Pancreas (tissue), 10 donors: ENCODE results near the gene SLC25A40. TPM values are rescaled to one million over a fixed set of nuclear protein-coding genes. Genes with fewer than 3 reads are reported as not detected.
"Not testable (repeated sequence)": the region's sequence is repeated elsewhere in the genome, so short reads cannot be mapped to it uniquely, and the experiment has no call there.

Source experiments
- ATAC-seq, 4 donors: fragments of 200-7000 bp; cut with Tn5 transposase; one replicate each; pipeline versions ENCODE4 v1.8.0 to v1.9.1; 2020; ENCODE audit warnings: mild to moderate bottlenecking in 4 of 4, moderate library complexity in 4 of 4
- DNase-seq, 6 donors: peaks; one replicate each; pipeline ENCODE4 v3.0.0-alpha.2; 2020
- FAIRE-seq: peaks from 2 replicates; lab custom pipeline; 2012; peaks lifted over from hg19 to GRCh38; lab: Jason Lieb, UNC
- H3K27ac ChIP-seq, 4 donors: fragments of 200-600 bp; sonication (generic); 1 replicate in 3 of 4; 2 replicates in 1 of 4; pipeline versions ENCODE4 v1.5.0 to v1.8.0; 2020
- H3K27me3 ChIP-seq, 4 donors: fragments of 200-600 bp; one replicate each; pipeline ENCODE4 v1.8.0; 2021
- H3K36me3 ChIP-seq, 3 donors: fragments of 200-600 bp; sonication (generic) in 1 of 3; one replicate each; pipeline versions ENCODE4 v1.5.0 to v1.8.0; 2020 to 2021
- H3K4me1 ChIP-seq, 3 donors: fragments of 200-600 bp; one replicate each; pipeline ENCODE4 v1.8.0; 2021
- H3K4me3 ChIP-seq, 4 donors: fragments of 200-600 bp; sonication (generic) in 2 of 4; one replicate each; pipeline versions ENCODE4 v1.5.0 to v1.8.0; 2020 to 2021
- H3K9me3 ChIP-seq, 4 donors: fragments of 200-600 bp; one replicate each; pipeline ENCODE4 v1.8.0; 2021
- WGBS, 2 donors: extraction: QIAGEN DNeasy Blood & Tissue Kit; methylation state at CpG; one replicate each; pipeline ENCODE4 v1.1.7; 2013; 5-methylcytosine and 5-hydroxymethylcytosine counted together
- intact Hi-C, 3 donors: fragments of 100-400 bp; cut with DNase I; formaldehyde crosslinking; loops; one replicate each; pipeline versions ENCODE4 v1.11.1 to v1.14.2; 2022
- polyA plus RNA-seq, 2 donors: library from polyadenylated mRNA; stranded (reverse); fragments of 200-250 nt; gene quantifications; one replicate each; pipeline ENCODE4 v1.2.3, GENCODE V29; 2013
- total RNA-seq, 6 donors: library from RNA; stranded (reverse); fragmentation: NEBNext Ultra II Directional in 4 of 6; extraction: Animal tissue kit (Norgen Biotek cat#: 25700) in 4 of 6; gene quantifications; one replicate each; pipeline versions ENCODE4 v1.2.1 to v1.2.4, GENCODE V29; 2021 to 2023
- TF ChIP-seq, protein P1 (sequence below), 4 donors: fragments of 200-600 bp; sonication (generic) in 3 of 4; IDR thresholded peaks; one replicate each; pipeline versions ENCODE4 v1.5.0 to v1.8.0; 2021; ENCODE audit warnings: antibody characterized with exemption in 4 of 4
- donor health status: healthy with polysubstance abuse.
- donor health status: DM: no; HTN: no; CAD: no; lungs with moderate emphysema.
- donor health status: DM: no; HTN: no; CAD: no.
- donor health status: control.
- donor health status: control.
- donor health status: Bipolar disorder and iron deficiency.
- donor health status: DM: yes; HTN: yes; CAD: no.
- donor health status: DM: no; HTN: no; CAD: no.
- donor health status: DM: no; HTN: no; CAD: no.
- donor health status: DM: yes; HTN: yes; CAD: no.

SLC25A40 gene
- total and polyA plus RNA-seq, 8 donors, result 2.7 to 13.1 (median 7.6) TPM

- 0 to 1% methylated on average over 27 of the region's 27 CpGs for WGBS, 2 donors
- Histone ChIP-seq H3K36me3 (no peaks in the 10 kb centered on the region), H3K4me1 (peaks cover 0 to 25% (median 5%) of the 10 kb centered on the region in 3 donors), H3K27ac (peak overlapping the region; percentile 85 to 98 (median 94)), H3K27me3 (no peaks in the 10 kb centered on the region), H3K9me3 (no peaks in the 10 kb centered on the region), H3K4me3 (peak overlapping the region; percentile 66 to 84 (median 76))
- intact Hi-C loops, result no loop called here
- TF ChIP-seq, protein P1, sequence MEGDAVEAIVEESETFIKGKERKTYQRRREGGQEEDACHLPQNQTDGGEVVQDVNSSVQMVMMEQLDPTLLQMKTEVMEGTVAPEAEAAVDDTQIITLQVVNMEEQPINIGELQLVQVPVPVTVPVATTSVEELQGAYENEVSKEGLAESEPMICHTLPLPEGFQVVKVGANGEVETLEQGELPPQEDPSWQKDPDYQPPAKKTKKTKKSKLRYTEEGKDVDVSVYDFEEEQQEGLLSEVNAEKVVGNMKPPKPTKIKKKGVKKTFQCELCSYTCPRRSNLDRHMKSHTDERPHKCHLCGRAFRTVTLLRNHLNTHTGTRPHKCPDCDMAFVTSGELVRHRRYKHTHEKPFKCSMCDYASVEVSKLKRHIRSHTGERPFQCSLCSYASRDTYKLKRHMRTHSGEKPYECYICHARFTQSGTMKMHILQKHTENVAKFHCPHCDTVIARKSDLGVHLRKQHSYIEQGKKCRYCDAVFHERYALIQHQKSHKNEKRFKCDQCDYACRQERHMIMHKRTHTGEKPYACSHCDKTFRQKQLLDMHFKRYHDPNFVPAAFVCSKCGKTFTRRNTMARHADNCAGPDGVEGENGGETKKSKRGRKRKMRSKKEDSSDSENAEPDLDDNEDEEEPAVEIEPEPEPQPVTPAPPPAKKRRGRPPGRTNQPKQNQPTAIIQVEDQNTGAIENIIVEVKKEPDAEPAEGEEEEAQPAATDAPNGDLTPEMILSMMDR (IDR thresholded peaks at IDR 0.05), result no peak
- peak; percentile 45 to 83 (median 61) for DNase-seq
- FAIRE-seq, result no peak
- ATAC-seq, result peak; percentile 59 to 79 (median 64)
Measured at GRCh38 chr7:87876869-87877234, 692 bp upstream of the SLC25A40 start.

DNA sequence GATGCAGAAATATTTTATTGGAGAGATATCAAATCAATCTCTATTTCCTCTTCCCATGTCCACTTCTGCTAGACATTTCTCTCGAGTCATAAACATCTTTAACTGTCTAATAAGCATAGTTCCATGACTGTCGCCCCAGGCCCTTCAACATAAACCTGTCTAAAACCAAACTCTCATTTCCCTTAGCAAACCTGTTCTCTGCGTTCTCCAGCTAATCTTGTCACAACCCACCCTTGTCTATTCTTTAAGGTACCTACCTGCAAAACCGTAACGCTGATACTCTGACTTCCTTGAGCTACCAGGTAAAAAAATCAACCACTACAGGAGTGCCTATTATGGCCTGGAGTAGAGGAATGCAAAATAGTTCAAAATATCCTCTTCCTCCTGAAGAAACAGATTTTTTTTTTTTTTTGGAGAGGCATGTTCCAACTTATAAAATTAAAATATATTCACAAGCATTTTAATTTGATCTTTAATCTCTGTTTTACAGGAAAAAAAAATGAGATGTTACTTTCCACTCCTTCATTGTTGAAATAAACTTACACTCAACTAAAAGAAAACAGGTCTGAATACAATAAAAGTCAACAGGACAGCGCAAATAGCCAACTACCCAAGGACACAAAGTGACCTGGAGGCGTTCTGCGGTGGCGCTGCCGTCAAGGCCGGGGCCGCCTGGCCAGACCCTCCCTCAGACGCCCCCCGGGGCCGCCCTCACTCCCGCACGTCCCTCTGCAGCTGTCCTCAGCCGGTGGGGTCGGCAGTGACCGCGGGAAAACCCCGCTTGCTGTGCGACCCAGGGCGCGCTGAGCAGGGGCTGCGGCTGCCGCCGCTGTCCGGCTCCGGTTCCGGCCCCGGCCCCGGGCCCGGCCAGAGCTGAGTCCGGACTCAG lies 765 bp downstream of the SLC25A40 start:
- Histone ChIP-seq H3K27ac (peak overlapping the region; percentile 85 to 98 (median 94)), H3K36me3 (no peaks in the 10 kb centered on the region), H3K4me1 (peaks cover 0 to 25% (median 5%) of the 10 kb centered on the region in 3 donors), H3K9me3 (no peaks in the 10 kb centered on the region), H3K27me3 (no peaks in the 10 kb centered on the region), H3K4me3 (peak overlapping the region; percentile 66 to 84 (median 76))
- 1% methylated on average over 35 of the region's 35 CpGs for WGBS, 2 donors
- DNase-seq (peak in 2 of 6 donors; percentile 39 to 69), ATAC-seq (peak; percentile 22 to 40 (median 30)), FAIRE-seq (no peak)
- TF ChIP-seq, protein P1 (IDR thresholded peaks at IDR 0.05), result no peak
- intact Hi-C loops, result no loop called here

GRCh38 chr7:87874066-87874465 lies 2.1 kb downstream of the SLC25A40 start:
- Histone ChIP-seq H3K4me1 (peaks cover 0 to 25% (median 5%) of the 10 kb centered on the region in 3 donors), H3K9me3 (no peaks in the 10 kb centered on the region), H3K4me3 (no peak overlapping the region), H3K27ac (no peak overlapping the region), H3K36me3 (no peaks in the 10 kb centered on the region), H3K27me3 (no peaks in the 10 kb centered on the region)
- WGBS, 2 donors, result 60 to 67% methylated on average over 4 of the region's 4 CpGs
- TF ChIP-seq, protein P1 (IDR thresholded peaks at IDR 0.05), result no peak
- ATAC-seq (no peak), DNase-seq (no peak), FAIRE-seq (no peak)
- intact Hi-C loops, result no loop called here

- H3K27ac ChIP-seq, intact Hi-C loops: not testable (repeated sequence)
Measured at GRCh38 chr7:87873328-87873727, 2.8 kb downstream of the SLC25A40 start.

GRCh38 chr7:87872346-87872745 lies 3.8 kb downstream of the SLC25A40 start:
- Histone ChIP-seq H3K27me3 (no peaks in the 10 kb centered on the region), H3K4me3 (no peak overlapping the region), H3K36me3 (no peaks in the 10 kb centered on the region), H3K27ac (no peak overlapping the region), H3K9me3 (no peaks in the 10 kb centered on the region), H3K4me1 (peaks cover 0 to 12% (median 5%) of the 10 kb centered on the region in 3 donors)
- no peak for ATAC-seq
- 93 to 94% methylated on average over 5 of the region's 5 CpGs for WGBS, 2 donors
- intact Hi-C loops, result no loop called here
- no peak for DNase-seq
- FAIRE-seq, result no peak
- TF ChIP-seq, protein P1 (IDR thresholded peaks at IDR 0.05), result no peak

More at GRCh38 chr7:87873328-87873727, 2.8 kb downstream of the SLC25A40 start:
- ATAC-seq, FAIRE-seq, H3K4me3 ChIP-seq, H3K9me3 ChIP-seq, H3K36me3 ChIP-seq, DNase-seq, H3K27me3 ChIP-seq: not testable (repeated sequence)
- peaks cover 0 to 22% (median 5%) of the 10 kb centered on the region in 3 donors for H3K4me1 ChIP-seq
- 98% methylated on average over 10 of the region's 10 CpGs for WGBS, 2 donors
